H1 (cell line): ENCODE measurements around the gene NRK. TPM values are rescaled to one million over a fixed set of nuclear protein-coding genes. Genes with fewer than 3 reads are reported as not detected.

Experiments
- CTCF ChIA-PET: fragments of 300-600 bp; sonication (Branson Sonifier 250); formaldehyde crosslinking; loops from one replicate; lab custom pipeline; 2021; ENCODE audit not compliant: partially characterized antibody; lab: Charles Lee
- POLR2A ChIA-PET: fragments of 300-600 bp; sonication (Branson Sonifier 250); formaldehyde crosslinking; loops from one replicate; lab custom pipeline; 2021; ENCODE audit warnings: inconsistent platforms; ENCODE audit not compliant: partially characterized antibody; lab: Charles Lee
- DNase-seq, 2 experiments: peaks; one replicate each; pipeline versions ENCODE4 v3.0.0 to v3.0.0-alpha.2; 2010 to 2022; ENCODE audit warnings: low spot score in 2 of 2, low read depth in 1 of 2, mixed read lengths in 1 of 2
- FAIRE-seq: peaks from 2 replicates; lab custom pipeline; 2011; peaks lifted over from hg19 to GRCh38; lab: Jason Lieb, UNC
- H2AFZ ChIP-seq: 2 replicates; pipeline ENCODE4 v1.8.1; 2012; ENCODE audit warnings: low read length, inconsistent platforms
- H2AK5ac ChIP-seq: 2 replicates; pipeline ENCODE4 v1.6.1; 2013; ENCODE audit warnings: low read depth, low read length
- H2BK120ac ChIP-seq: replicated peaks from 2 replicates; pipeline ENCODE3; 2013; ENCODE audit warnings: low read depth, low read length, inconsistent platforms
- H2BK12ac ChIP-seq: 2 replicates; pipeline ENCODE4 v1.6.1; 2013; ENCODE audit warnings: low read depth, low read length
- H2BK15ac ChIP-seq: 2 replicates; pipeline ENCODE4 v1.6.1; 2013; ENCODE audit warnings: low read length
- H2BK20ac ChIP-seq: 2 replicates; pipeline ENCODE4 v1.6.1; 2013; ENCODE audit warnings: low read length
- H2BK5ac ChIP-seq: 2 replicates; pipeline ENCODE4 v1.6.1; 2013; ENCODE audit warnings: low read depth, low read length
- H3K14ac ChIP-seq: 2 replicates; pipeline ENCODE4 v1.6.1; 2013; ENCODE audit warnings: inconsistent platforms; ENCODE audit not compliant: insufficient read length
- H3K18ac ChIP-seq: 2 replicates; pipeline ENCODE4 v1.6.1; 2013; ENCODE audit warnings: low read length; ENCODE audit errors: extremely low read depth
- H3K23ac ChIP-seq: 2 replicates; pipeline ENCODE4 v1.6.1; 2013; ENCODE audit warnings: inconsistent platforms; ENCODE audit not compliant: insufficient read length
- H3K23me2 ChIP-seq: 2 replicates; pipeline ENCODE4 v1.6.1; 2013; ENCODE audit warnings: low read depth, low read length
- H3K27ac ChIP-seq: 2 replicates; pipeline ENCODE4 v1.6.1; 2011; ENCODE audit warnings: low read depth, low read length, inconsistent platforms
- H3K27me3 ChIP-seq, 4 experiments: replicated peaks in 1 of 4; 1 replicate in 1 of 4; 2 replicates in 3 of 4; pipeline versions ENCODE4 v1.6.1 to v1.8.1; 2011 to 2013; ENCODE audit warnings: low read length in 3 of 4, mild to moderate bottlenecking in 3 of 4, inconsistent platforms in 2 of 4, mixed read lengths in 2 of 4, moderate library complexity in 1 of 4; ENCODE audit not compliant: control insufficient read depth in 3 of 4, insufficient read depth in 3 of 4; ENCODE audit errors: extremely low read depth in 1 of 4
- H3K36me3 ChIP-seq, 4 experiments: 2 replicates each; pipeline versions ENCODE4 v1.6.1 to v1.8.1; 2011 to 2013; ENCODE audit warnings: mild to moderate bottlenecking in 4 of 4, low read length in 3 of 4, moderate library complexity in 2 of 4, control low read depth in 1 of 4, inconsistent platforms in 1 of 4; ENCODE audit not compliant: insufficient read depth in 4 of 4, control insufficient read depth in 2 of 4
- H3K4ac ChIP-seq: replicated peaks from 2 replicates; pipeline ENCODE3; 2013; ENCODE audit warnings: low read length, low read depth, mixed read lengths, inconsistent platforms; ENCODE audit not compliant: insufficient read length
- H3K4me1 ChIP-seq, 4 experiments: replicated peaks in 1 of 4; 1 replicate in 1 of 4; 2 replicates in 3 of 4; pipeline versions ENCODE4 v1.6.1 to v1.8.1; 2011 to 2013; ENCODE audit warnings: low read length in 3 of 4, inconsistent platforms in 2 of 4, mixed read lengths in 1 of 4; ENCODE audit not compliant: insufficient read depth in 4 of 4, control insufficient read depth in 3 of 4
- H3K4me2 ChIP-seq, 2 experiments: 2 replicates each; pipeline versions ENCODE4 v1.6.1 to v1.8.1; 2011 to 2013; ENCODE audit warnings: low read depth in 2 of 2, low read length in 2 of 2, control low read depth in 1 of 2, inconsistent platforms in 1 of 2, mild to moderate bottlenecking in 1 of 2; ENCODE audit not compliant: insufficient read depth in 1 of 2
- H3K4me3 ChIP-seq, 4 experiments: fragments of 200-600, 300-600 bp in 1 of 4; sonication (generic), shearing (Covaris generic), sonication (Bioruptor Twin) in 1 of 4; 2 replicates each; pipeline versions ENCODE4 v1.5.1 to v1.8.1; 2011 to 2016; ENCODE audit warnings: low read length in 4 of 4, low read depth in 3 of 4, control low read depth in 2 of 4, inconsistent platforms in 2 of 4, mild to moderate bottlenecking in 2 of 4, mixed read lengths in 1 of 4, moderate library complexity in 1 of 4; ENCODE audit not compliant: insufficient read depth in 2 of 4; ENCODE audit errors: extremely low read depth in 1 of 4
- H3K56ac ChIP-seq: replicated peaks from 2 replicates; pipeline ENCODE3; 2013; ENCODE audit warnings: low read depth, mild to moderate bottlenecking, mixed read lengths, low read length, inconsistent platforms; ENCODE audit not compliant: insufficient read length
- H3K79me1 ChIP-seq: 2 replicates; pipeline ENCODE4 v1.6.1; 2013; ENCODE audit warnings: low read depth, low read length, control low read depth
- H3K79me2 ChIP-seq, 2 experiments: 2 replicates each; pipeline versions ENCODE4 v1.6.1 to v1.8.1; 2012 to 2013; ENCODE audit warnings: low read length in 2 of 2, mild to moderate bottlenecking in 2 of 2, inconsistent platforms in 1 of 2; ENCODE audit not compliant: insufficient read depth in 2 of 2, control insufficient read depth in 1 of 2
- H3K9ac ChIP-seq, 4 experiments: replicated peaks in 1 of 4; 1 replicate in 1 of 4; 2 replicates in 3 of 4; pipeline versions ENCODE4 v1.6.1 to v1.8.1; 2011 to 2013; ENCODE audit warnings: low read depth in 3 of 4, low read length in 3 of 4, control low read depth in 2 of 4, mild to moderate bottlenecking in 2 of 4, moderate library complexity in 2 of 4, inconsistent platforms in 1 of 4; ENCODE audit errors: extremely low read depth in 1 of 4
- H3K9me3 ChIP-seq, 2 experiments: 2 replicates each; pipeline versions ENCODE4 v1.6.1 to v1.8.1; 2012 to 2013; ENCODE audit warnings: mild to moderate bottlenecking in 2 of 2, moderate library complexity in 2 of 2, control low read depth in 1 of 2, inconsistent platforms in 1 of 2, low read depth in 1 of 2, low read length in 1 of 2, mixed read lengths in 1 of 2; ENCODE audit not compliant: insufficient read depth in 2 of 2
- H4K20me1 ChIP-seq, 2 experiments: replicated peaks in 1 of 2; 2 replicates each; pipeline versions ENCODE3 to v1.8.1; 2011 to 2013; ENCODE audit warnings: inconsistent platforms in 2 of 2, low read length in 2 of 2, mild to moderate bottlenecking in 1 of 2; ENCODE audit not compliant: insufficient read depth in 2 of 2, control insufficient read depth in 1 of 2
- H4K5ac ChIP-seq: 2 replicates; pipeline ENCODE4 v1.6.1; 2013; ENCODE audit warnings: low read length, low read depth, mixed read lengths, inconsistent platforms; ENCODE audit not compliant: insufficient read length
- H4K8ac ChIP-seq: 2 replicates; pipeline ENCODE4 v1.8.0; 2013; ENCODE audit warnings: mild to moderate bottlenecking, moderate library complexity, low read length, inconsistent platforms; ENCODE audit not compliant: insufficient read depth; ENCODE audit errors: extremely low read depth
- H4K91ac ChIP-seq: replicated peaks from 2 replicates; pipeline ENCODE3; 2013; ENCODE audit warnings: low read length, mixed read lengths, inconsistent platforms; ENCODE audit not compliant: insufficient read length
- CHD1 ChIP-seq: IDR thresholded peaks from 2 replicates; pipeline ENCODE4 v1.6.1; 2012; ENCODE audit warnings: low read depth, low read length, improper control_type of control experiment
- WGBS, 2 experiments: shearing (Covaris generic) in 1 of 2; methylation state at CpG; one replicate each; pipeline versions ENCODE4 v1.1.6 to v1.1.7; 2013 to 2015; ENCODE audit warnings: low lambda C conversion rate in 2 of 2, mixed read lengths in 2 of 2, inconsistent platforms in 1 of 2, low coverage in 1 of 2, missing lambda C conversion rate in 1 of 2; ENCODE audit not compliant: insufficient replicate concordance in 2 of 2, insufficient coverage in 1 of 2, insufficient read length in 1 of 2; ENCODE audit errors: extremely low coverage in 1 of 2, missing lambda C conversion rate in 1 of 2; 5-methylcytosine and 5-hydroxymethylcytosine counted together
- polyA plus RNA-seq, 7 experiments: library from polyadenylated mRNA; depleted of rRNA in 3 of 7; stranded (reverse) in 5 of 7; unstranded in 2 of 7; fragments of >200 nt in 5 of 7; fragments of 200-250 nt in 2 of 7; gene quantifications; 1 replicate in 5 of 7; 2 replicates in 1 of 7; 4 replicates in 1 of 7; pipeline versions ENCODE4 v1.2.1 to v1.2.3, GENCODE V29; 2011 to 2013; ENCODE audit warnings: missing spikeins in 2 of 7, mixed read lengths in 2 of 7
- total RNA-seq: library from RNA; stranded (reverse); fragmentation: NEBNext Ultra II Directional; extraction: Animal tissue kit (Norgen Biotek cat#: 25700); gene quantifications from 2 replicates; pipeline ENCODE4 v1.2.1, GENCODE V29; 2021

The NRK gene
- total and polyA plus RNA-seq, 2 of the 8 experiments (the other 6 are each of a cell fraction or from before 2014, with no cell fraction given) = 0.86 to 8.3 TPM

- H3K9ac ChIP-seq = no peak overlapping the region
- CTCF ChIA-PET = no interaction called here
- WGBS, 2 experiments = 57% methylated on average over 2 of the region's 3 CpGs; no CpG with 5 or more reads in 1 of the 2 experiments
- no peak for TF ChIP-seq CHD1
Measured at GRCh38 chrX:105973387-105973739, 151.0 kb downstream of the NRK start.

More at GRCh38 chrX:105973387-105973739, 151.0 kb downstream of the NRK start:
- H3K18ac ChIP-seq = no peak overlapping the region
- H2AK5ac ChIP-seq = no peak overlapping the region
- H2BK5ac ChIP-seq = no peak overlapping the region
- no peaks in the 10 kb centered on the region for H3K9me3 ChIP-seq
- H3K4me1 ChIP-seq = no peaks in the 10 kb centered on the region
- no peak overlapping the region for H2AFZ ChIP-seq
- no peak overlapping the region for H3K14ac ChIP-seq
- H4K8ac ChIP-seq = no peak overlapping the region
- POLR2A ChIA-PET = no interaction called here
- H4K20me1 ChIP-seq = no peaks in the 10 kb centered on the region
- H3K23ac ChIP-seq = no peak overlapping the region
- H3K4me3 ChIP-seq = no peak overlapping the region
- H3K79me1 ChIP-seq = no peaks in the 10 kb centered on the region
- H2BK20ac ChIP-seq = no peak overlapping the region
- no peak overlapping the region for H2BK12ac ChIP-seq
- H3K23me2 ChIP-seq = no peaks in the 10 kb centered on the region
- DNase-seq (no peak), FAIRE-seq (no peak)
- no peak overlapping the region for H3K4me2 ChIP-seq
- H3K79me2 ChIP-seq = no peaks in the 10 kb centered on the region
- H3K56ac ChIP-seq = no peak overlapping the region
- H3K36me3 ChIP-seq = no peaks in the 10 kb centered on the region
- H4K91ac ChIP-seq = no peak overlapping the region
- no peak overlapping the region for H3K27ac ChIP-seq
- H2BK120ac ChIP-seq = no peak overlapping the region
- H2BK15ac ChIP-seq = no peak overlapping the region
- no peak overlapping the region for H4K5ac ChIP-seq
- H3K27me3 ChIP-seq = no peaks in the 10 kb centered on the region
- no peak overlapping the region for H3K4ac ChIP-seq
